ENCODE measurements around the gene STK4.
A peak's percentile ranks its signal among the peaks of the same experiment; 100 is the strongest.
"Not testable (repeated sequence)": the region's sequence is repeated elsewhere in the genome, so short reads cannot be mapped to it uniquely, and the experiment has no call there.

Gene STK4

GRCh38 chr20:44988631-44989171 lies 22.4 kb downstream of the STK4 start:
- no peak for DNase-seq (ENCODE audit: low read depth)

- DNase-seq (ENCODE audit: low read depth), result peak; percentile 18
Measured at GRCh38 chr20:44990425-44990824, 24.1 kb downstream of the STK4 start.

- no peak for DNase-seq (ENCODE audit: low read depth)
Measured at GRCh38 chr20:44990957-44991356, 24.6 kb downstream of the STK4 start.

- no peak for DNase-seq (ENCODE audit: low read depth)
Measured at GRCh38 chr20:44993343-44993742, 27.0 kb downstream of the STK4 start.

- no peak for DNase-seq (ENCODE audit: low read depth)
Measured at GRCh38 chr20:44997171-44997570, 30.9 kb downstream of the STK4 start.

- no peak for DNase-seq (ENCODE audit: low read depth)
Measured at GRCh38 chr20:44997668-44998067, 31.4 kb downstream of the STK4 start.

GRCh38 chr20:45008521-45009049 lies 42.3 kb downstream of the STK4 start:
- no peak for DNase-seq (ENCODE audit: low read depth)

- DNase-seq (ENCODE audit: low read depth), result no peak
Measured at GRCh38 chr20:45010399-45010828, 44.1 kb downstream of the STK4 start.

GRCh38 chr20:45011108-45011526 lies 44.8 kb downstream of the STK4 start:
- no peak for DNase-seq (ENCODE audit: low read depth)

- DNase-seq (ENCODE audit: low read depth), result no peak
Measured at GRCh38 chr20:45012682-45013302, 46.5 kb downstream of the STK4 start.

- not testable (repeated sequence) for DNase-seq (ENCODE audit: low read depth)
Measured at GRCh38 chr20:45014131-45014530, 47.8 kb downstream of the STK4 start.

- DNase-seq (ENCODE audit: low read depth), result no peak
Measured at GRCh38 chr20:45014671-45015415, 48.5 kb downstream of the STK4 start.

GRCh38 chr20:45016089-45016671 lies 49.9 kb downstream of the STK4 start:
- DNase-seq (ENCODE audit: low read depth), result no peak

GRCh38 chr20:45017281-45017680 lies 51.0 kb downstream of the STK4 start:
- DNase-seq (ENCODE audit: low read depth), result no peak

- DNase-seq (ENCODE audit: low read depth), result no peak
Measured at GRCh38 chr20:45017857-45018256, 51.5 kb downstream of the STK4 start.

GRCh38 chr20:45019027-45019761 lies 52.9 kb downstream of the STK4 start:
- no peak for DNase-seq (ENCODE audit: low read depth)

GRCh38 chr20:45019762-45020123 lies 53.4 kb downstream of the STK4 start:
- DNase-seq (ENCODE audit: low read depth), result no peak

GRCh38 chr20:45020236-45020886 lies 54.0 kb downstream of the STK4 start:
- no peak for DNase-seq (ENCODE audit: low read depth)

- no peak for DNase-seq (ENCODE audit: low read depth)
Measured at GRCh38 chr20:45021631-45022030, 55.3 kb downstream of the STK4 start.

- DNase-seq (ENCODE audit: low read depth), result not testable (repeated sequence)
Measured at GRCh38 chr20:45023140-45023539, 56.8 kb downstream of the STK4 start.

- DNase-seq (ENCODE audit: low read depth), result no peak
Measured at GRCh38 chr20:45028424-45029136, 62.3 kb downstream of the STK4 start.
